ENCODE data around the gene CAMKMT.

GRCh38 chr2:44805401-44806235 is 443.9 kb downstream of the CAMKMT start:
- TF ChIP-seq POLR2A (IDR thresholded peaks at IDR 0.05) (no peak), CTCF (IDR thresholded peaks at IDR 0.05 in 8 of 11, conservative IDR thresholded peaks at IDR 0.05 in 3 of 11) (no peak)

Measured in spleen (tissue), 7 donors.